ENCODE results near the gene THADA.

- TF ChIP-seq EZH2phosphoT487 (IDR thresholded peaks at IDR 0.05; ENCODE audit: borderline replicate concordance, low read depth, low read length) (no peak), CTCF (conservative IDR thresholded peaks at IDR 0.05; ENCODE audit: low read length) (no peak)
Measured at GRCh38 chr2:43414586-43415135, 181.2 kb downstream of the THADA start.

Measured in OCI-LY7 (cell line).